ENCODE measurements around the gene SIDT2. TPM values are rescaled to one million over a fixed set of nuclear protein-coding genes. Genes with fewer than 3 reads are reported as not detected.
"Not testable (repeated sequence)": the region's sequence is repeated elsewhere in the genome, so short reads cannot be mapped to it uniquely, and the experiment has no call there.

The SIDT2 gene
- total RNA-seq, 1 donor from 2014 or later: 9.8 TPM

DNA sequence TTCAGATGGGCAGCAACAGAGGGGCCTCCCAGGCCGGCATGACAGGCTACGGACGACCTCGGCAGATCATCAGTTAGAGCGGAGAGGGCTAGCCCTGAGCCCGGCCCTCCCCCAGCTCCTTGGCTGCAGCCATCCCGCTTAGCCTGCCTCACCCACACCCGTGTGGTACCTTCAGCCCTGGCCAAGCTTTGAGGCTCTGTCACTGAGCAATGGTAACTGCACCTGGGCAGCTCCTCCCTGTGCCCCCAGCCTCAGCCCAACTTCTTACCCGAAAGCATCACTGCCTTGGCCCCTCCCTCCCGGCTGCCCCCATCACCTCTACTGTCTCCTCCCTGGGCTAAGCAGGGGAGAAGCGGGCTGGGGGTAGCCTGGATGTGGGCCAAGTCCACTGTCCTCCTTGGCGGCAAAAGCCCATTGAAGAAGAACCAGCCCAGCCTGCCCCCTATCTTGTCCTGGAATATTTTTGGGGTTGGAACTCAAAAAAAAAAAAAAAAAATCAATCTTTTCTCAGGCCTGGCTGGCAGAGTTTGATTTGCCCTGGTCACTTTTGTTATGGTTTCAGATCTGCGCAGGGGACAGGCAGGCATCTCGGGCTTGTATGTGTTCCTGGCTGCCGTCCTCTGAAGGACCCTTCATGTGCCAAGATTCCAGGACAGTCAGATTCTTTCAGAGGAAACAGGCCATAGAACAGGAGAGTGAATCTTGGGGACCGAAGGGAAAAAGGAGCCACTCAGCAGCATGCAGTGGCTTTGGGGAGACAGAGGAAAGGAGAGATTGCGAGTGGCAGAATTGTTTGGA, 25.9 kb downstream of the SIDT2 start:
- no peak for ATAC-seq

GRCh38 chr11:117205211-117205818, 26.8 kb downstream of the SIDT2 start:
- no peak for ATAC-seq

GRCh38 chr11:117206111-117206510, 27.6 kb downstream of the SIDT2 start:
- ATAC-seq: not testable (repeated sequence)

- peak; percentile 20 for ATAC-seq
Measured at GRCh38 chr11:117206859-117207258, 28.3 kb downstream of the SIDT2 start.

GRCh38 chr11:117207481-117207880, 28.9 kb downstream of the SIDT2 start:
- ATAC-seq: not testable (repeated sequence)

- not testable (repeated sequence) for ATAC-seq
Measured at GRCh38 chr11:117208710-117209109, 30.2 kb downstream of the SIDT2 start.

DNA sequence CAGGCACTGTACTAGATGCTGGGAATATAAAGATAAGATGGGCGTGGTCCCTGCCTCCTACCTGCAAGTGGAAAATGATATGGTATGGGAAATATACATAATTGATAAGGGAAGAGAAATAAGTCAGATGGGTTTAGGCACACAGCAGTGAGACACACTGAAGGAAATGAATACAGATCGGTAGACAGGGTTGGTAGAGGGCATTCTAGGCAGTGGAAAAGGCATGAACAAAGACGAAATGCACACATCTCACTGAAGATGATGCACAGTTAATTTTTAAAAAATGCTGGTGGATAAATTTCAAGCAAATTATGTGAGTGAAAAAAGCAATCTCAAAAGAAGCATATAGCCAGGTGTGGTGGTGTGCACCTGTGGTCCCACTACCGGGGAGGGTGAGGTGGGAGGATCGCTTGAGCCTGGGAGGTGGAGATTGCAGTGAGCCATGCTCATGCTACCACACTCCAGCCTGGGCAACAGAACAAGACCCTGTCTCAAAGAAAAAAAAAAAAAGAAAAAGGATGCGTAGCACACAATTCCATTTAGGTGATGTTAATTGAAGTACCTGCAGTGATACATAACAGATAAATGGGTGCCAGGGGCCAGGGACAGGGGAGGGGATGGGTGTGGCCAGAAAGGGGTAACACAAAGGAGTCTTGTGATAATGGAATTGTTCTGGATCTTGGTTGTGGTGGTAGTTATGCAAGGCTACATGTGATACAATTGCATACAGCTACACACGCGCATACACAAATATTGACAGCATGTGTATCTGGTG, 31.0 kb downstream of the SIDT2 start:
- not testable (repeated sequence) for ATAC-seq

- no peak for ATAC-seq
Measured at GRCh38 chr11:117210620-117211019, 32.1 kb downstream of the SIDT2 start.

DNA sequence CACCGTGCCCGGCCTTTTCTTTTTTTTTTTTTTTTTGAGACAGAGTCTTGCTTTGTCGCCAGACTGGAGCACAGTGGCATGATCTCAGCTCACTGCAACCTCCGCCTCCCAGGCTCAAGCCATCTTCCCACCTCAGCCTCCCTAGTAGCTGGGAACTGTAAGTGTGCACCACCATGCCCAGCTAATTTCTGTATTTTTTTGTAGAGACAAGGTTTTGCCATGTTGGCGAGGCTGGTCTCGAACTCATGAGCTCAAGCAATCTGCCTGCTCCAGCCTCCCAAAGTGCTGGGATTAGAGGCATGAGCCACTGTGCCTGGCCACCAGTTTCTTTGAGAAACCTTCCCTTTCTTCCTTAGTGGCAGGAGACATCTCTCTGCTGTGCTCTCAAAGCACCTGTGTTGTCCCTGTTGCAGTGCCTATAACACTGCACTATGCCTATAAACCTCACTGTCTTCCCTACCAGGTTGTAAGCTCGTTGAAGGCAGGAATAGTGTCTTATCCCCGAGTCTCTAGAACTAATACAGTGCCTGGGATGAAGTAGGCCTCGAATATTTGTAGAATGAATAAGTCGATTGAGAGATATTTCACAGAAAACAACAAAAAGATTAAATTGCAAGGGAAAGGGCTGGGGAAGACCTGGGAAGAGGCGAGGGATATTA, 34.3 kb downstream of the SIDT2 start:
- no peak for ATAC-seq

- no peak for ATAC-seq
Measured at GRCh38 chr11:117214404-117215110, 36.0 kb downstream of the SIDT2 start.

DNA sequence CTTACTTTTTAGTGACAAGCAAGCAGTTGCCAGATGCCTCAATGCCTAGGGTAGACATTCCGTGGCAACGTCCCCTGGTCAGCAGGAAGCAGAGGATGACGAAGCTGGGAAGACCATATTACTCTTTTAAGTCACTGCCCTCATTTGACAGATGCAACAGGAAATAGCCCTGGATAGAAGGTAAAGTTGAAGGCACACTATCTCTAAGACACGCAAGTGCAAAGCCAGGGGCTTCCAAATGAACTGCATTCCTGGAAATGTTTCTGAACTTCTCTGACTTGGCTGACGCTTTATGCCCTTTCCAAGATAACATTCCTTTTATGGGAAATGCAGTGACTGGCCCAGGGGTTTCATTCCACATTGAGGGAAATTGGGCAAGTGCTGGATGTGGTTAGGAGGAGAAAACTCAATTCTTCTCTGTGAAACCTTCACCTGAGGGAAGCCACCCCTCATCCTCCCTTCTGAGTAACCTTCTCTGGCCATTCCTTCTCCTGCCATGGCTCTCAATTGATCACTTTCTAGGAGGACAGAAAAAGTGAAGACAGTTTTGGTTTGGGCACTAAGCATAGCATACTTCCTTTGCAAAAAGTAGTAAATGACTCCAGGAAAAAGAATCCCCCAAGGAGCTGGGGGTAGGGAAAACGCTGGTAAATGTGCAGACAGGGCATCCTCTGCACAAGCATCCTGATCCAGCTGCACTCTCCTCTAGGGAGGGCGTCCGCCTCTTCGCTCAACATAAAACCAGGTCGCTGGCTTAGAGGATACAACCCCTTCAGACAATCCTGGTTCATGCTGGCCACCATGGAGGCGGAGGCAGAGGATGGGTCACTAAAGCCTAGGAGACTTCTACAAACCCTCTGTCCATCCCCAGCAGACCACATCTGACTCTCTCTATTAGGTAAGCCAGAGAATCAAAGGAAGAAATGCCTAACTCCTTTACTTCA, 38.9 kb downstream of the SIDT2 start:
- no peak for ATAC-seq

DNA sequence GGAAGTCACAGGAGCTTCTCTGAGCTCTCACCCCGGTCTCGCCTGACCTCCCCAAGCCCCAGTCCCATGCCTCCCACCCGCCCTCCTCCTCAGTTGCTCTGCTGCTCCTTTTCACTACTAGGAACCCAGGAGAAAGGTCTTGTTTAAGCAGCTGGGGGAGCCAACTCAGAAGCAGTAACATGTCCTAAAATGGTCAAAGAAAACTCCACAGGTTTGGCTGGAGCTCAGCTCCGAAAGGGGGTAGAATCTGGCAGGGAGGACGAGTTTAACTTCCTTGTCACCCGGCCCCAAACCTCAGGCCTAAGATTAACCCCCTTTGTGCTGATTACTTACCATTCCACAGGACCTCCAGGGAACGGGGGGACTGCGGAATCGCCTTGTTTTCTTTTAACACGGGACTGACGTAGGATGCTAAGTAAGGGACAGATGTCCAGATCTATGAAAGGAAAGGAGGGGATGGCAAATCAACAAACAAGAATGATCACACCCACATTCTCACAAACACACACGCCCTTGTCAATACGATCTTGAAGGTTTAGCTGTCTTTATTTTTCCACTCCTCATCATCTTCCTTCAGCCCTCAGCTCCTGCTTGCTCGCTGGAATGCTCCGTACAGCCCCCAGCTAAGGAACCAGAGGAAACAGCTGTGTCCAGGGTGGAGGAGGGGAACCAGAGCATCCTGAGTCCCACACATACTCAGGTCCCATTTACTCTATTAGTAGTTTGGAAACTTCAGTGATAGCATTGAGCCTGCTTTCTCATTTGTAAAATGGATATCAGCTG, 39.8 kb downstream of the SIDT2 start:
- no peak for ATAC-seq

GRCh38 chr11:117219001-117219400, 40.5 kb downstream of the SIDT2 start:
- no peak for ATAC-seq

GRCh38 chr11:117219455-117219854, 40.9 kb downstream of the SIDT2 start:
- no peak for ATAC-seq

DNA sequence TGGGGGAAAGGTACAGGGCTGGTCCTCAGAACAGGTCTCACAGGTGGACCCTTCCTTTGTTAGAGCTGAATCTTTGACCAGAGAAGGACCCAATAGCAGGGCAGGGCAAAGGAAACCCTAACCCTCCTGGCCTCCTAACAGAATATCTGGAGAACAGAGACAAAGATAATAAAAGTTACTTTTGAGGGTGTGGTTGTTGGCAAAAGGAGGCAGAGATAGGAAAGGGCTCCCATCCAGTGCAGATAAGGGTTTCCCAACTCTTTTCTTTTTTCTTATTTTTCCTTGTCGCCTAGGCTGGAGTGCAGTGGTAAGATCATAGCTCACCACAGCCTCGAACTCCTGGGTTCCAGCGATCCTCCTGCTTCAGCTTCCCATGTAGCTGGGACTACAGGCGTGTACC, 41.5 kb downstream of the SIDT2 start:
- no peak for ATAC-seq

DNA sequence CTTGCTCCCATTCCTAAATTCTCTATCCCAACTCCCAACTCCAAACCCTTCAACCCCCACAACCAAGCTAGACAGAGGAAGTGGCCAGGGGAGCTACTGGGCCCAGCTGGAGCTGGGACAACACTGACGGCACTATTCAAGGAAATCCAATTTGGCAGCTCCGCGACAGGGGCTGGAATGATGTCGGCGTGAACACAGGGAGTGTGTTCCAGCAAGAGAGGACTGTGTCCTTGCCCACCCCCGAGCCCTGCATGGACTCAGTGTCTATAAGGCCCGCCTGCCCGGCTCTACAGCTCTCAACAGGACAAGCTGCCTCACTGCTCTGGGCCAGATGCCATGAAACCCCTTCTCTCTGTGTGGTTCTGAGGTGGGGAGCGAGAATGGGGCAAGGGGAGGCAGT, 42.0 kb downstream of the SIDT2 start:
- no peak for ATAC-seq

DNA sequence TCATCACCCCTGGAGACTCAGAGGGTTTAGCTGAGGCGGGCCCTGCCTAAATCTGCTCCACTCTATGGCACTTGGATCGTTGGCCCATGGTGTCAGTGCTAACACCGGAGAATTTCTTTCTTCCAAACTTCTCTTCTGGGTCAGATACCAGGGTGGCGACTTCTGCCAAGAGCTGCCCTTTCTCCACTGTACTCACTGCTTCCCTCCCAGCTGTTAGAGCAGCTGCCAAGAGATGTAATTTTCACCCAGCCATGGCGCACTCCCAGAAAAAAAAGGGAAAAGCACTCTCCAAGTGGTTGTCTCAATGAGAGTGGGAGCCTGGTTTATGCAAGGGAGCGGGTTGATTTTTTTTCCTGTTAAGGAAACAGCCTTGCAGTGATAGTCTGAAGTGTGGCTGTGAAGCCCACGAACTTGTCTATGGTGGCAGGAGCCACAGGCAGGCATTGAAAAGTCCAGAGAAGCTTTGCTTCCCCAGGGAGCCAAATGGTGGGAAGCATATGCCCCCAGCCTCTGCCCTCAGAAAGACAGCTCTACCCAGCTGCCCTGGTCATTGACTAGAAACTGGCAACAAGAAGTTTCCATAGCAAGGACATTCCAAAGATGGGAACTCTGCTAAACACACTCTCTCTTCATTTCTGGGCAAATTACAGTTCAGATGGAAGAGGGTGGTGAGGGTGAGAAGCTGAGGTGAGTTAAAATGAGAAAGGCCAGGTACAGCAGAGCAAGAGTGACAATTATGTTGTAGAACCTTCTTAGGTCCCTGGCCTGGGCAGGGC, 42.6 kb downstream of the SIDT2 start:
- no peak for ATAC-seq

DNA sequence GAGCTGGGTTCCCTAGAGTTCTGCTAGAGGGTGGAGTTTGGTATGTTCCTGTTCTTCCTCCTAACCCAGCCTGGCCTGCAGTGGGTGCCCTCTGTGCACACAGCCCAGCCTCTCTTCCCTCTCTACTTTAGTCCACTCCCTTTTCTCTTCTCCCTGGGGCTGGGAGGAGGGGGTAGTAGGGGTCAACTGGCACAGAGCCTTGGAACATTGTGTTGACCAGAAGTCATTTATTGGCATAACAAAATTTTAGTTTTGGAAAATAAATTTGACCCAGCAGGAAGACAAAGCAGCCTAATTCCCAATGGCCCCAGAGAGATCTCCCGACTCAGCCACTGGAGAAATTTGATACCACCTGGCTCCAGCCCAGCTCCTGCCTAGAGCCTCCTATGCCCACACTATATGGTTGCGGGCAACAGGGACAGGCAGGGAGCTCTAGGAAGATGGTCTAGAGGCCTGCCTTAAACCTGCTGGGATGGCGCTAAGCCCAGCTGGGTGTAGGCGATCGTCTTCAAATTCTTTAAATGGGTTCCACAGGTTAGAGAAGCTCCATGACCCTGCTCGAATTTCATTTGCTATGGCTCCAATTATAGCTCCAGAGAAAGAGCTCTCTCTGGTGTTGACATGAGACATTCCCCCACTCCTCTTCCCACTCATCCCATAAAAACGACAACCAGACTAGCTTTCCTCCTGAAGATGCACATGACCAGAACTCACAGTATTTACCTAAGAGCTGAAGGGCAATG, 43.4 kb downstream of the SIDT2 start:
- peak; percentile 38 for ATAC-seq

Data from esophagus mucosa (tissue), 1 donor.